Measurements from ENCODE around the gene NTRK3.
"Not testable (repeated sequence)": the region's sequence is repeated elsewhere in the genome, so short reads cannot be mapped to it uniquely, and the experiment has no call there.

Gene NTRK3

DNA sequence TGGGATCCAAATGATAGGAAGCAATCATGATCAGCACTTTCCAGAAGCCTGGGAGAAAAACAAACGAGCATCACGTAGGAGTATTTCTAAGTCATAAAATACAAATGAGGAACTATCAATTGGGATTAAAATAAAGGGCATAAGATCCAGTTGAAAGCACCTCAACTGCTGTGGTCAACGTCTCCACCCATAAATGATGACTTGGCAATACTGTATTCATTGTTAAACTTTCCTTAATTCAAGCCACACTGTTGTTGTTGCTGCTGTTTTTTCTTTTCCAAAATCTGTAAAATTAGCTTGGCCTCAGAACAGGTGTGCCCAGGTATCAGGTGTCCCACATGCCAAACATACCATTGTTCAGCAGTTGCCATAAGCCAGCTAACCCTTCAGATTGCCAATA, 395.8 kb downstream of the NTRK3 start:
- no peak for DNase-seq (ENCODE audit: low read depth in 1 of 2, low spot score in 1 of 2)
- in situ Hi-C loops (cut with HindIII; ENCODE audit: low pct_unique_long_range_greater_than_20kb, low sequenced_read_pairs) = no loop called here
- TF ChIP-seq JUND (IDR thresholded peaks at IDR 0.05; ENCODE audit: low read depth) = no peak

DNA sequence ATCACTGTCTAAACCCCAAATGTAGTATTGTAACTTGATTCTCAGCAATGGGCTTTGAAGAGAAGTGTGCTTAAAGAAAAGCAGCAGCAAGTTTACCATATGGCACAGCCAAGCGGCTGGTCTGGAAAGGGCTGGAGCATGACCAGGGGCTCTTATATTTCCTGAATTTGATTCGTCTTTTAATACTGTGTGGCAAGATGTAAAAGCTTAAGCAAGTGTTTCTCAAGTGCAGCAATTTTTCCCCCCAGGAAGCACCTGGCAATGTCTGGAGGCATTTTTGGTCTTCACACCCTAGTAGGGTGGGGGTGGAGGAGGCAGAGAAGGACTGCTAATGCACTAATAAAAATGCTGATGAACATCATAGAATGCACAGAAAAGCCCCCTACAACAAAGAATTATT, 397.9 kb downstream of the NTRK3 start:
- DNase-seq (ENCODE audit: low read depth in 1 of 2, low spot score in 1 of 2) = no peak
- in situ Hi-C loops (cut with HindIII; ENCODE audit: low pct_unique_long_range_greater_than_20kb, low sequenced_read_pairs) = no loop called here
- TF ChIP-seq JUND (IDR thresholded peaks at IDR 0.05; ENCODE audit: low read depth) = no peak

DNA sequence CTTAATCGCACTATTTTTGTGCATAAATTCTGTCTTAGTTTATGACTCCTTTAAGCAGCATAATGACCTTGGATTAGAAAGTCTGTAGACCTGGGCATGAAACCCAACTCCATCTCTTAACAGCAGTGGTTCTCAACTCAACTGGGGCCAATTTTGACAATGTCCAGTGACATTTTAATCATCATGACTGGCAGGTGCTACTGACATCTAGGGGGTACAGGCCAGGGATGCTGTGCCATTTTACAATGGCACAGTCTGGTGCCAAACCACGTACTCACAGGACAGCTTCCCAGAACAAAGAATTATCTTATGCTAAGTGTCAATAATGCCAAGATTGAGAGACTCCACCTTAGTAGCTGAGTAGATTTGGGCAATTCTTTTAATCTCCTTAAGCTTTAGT, 405.0 kb downstream of the NTRK3 start:
- TF ChIP-seq JUND (IDR thresholded peaks at IDR 0.05; ENCODE audit: low read depth) = no peak
- DNase-seq (ENCODE audit: low read depth in 1 of 2, low spot score in 1 of 2) = no peak
- in situ Hi-C loops (cut with HindIII; ENCODE audit: low pct_unique_long_range_greater_than_20kb, low sequenced_read_pairs) = no loop called here

GRCh38 chr15:87850916-87851315, 405.6 kb downstream of the NTRK3 start:
- no peak for DNase-seq (ENCODE audit: low read depth in 1 of 2, low spot score in 1 of 2)
- in situ Hi-C loops (cut with HindIII; ENCODE audit: low pct_unique_long_range_greater_than_20kb, low sequenced_read_pairs) = no loop called here
- no peak for TF ChIP-seq JUND (IDR thresholded peaks at IDR 0.05; ENCODE audit: low read depth)

DNA sequence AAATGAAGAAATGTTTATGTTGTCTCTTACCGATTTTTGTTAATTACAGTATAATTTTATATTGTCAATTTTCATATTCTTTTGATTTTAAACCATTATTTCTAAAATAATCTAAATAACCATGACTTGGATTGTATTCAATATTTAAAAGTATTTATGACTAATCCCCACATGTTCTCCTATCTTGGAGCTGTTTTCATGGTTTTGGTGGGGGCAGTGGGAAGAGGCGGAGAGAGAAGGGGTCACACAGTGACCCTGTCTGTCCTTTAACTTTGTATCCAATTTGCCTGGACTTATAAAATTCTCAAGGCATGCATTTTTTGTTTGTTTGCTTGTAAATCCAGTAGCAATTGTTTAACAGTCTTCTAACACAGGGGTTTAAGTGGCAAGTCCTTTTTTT, 407.4 kb downstream of the NTRK3 start:
- DNase-seq (ENCODE audit: low read depth in 1 of 2, low spot score in 1 of 2) = no peak
- in situ Hi-C loops (cut with HindIII; ENCODE audit: low pct_unique_long_range_greater_than_20kb, low sequenced_read_pairs) = no loop called here
- TF ChIP-seq JUND (IDR thresholded peaks at IDR 0.05; ENCODE audit: low read depth) = no peak

GRCh38 chr15:87848012-87848411, 408.5 kb downstream of the NTRK3 start:
- no peak for DNase-seq (ENCODE audit: low read depth in 1 of 2, low spot score in 1 of 2)
- in situ Hi-C loops (cut with HindIII; ENCODE audit: low pct_unique_long_range_greater_than_20kb, low sequenced_read_pairs) = no loop called here
- no peak for TF ChIP-seq JUND (IDR thresholded peaks at IDR 0.05; ENCODE audit: low read depth)

GRCh38 chr15:87846746-87847145, 409.8 kb downstream of the NTRK3 start:
- no peak for DNase-seq (ENCODE audit: low read depth in 1 of 2, low spot score in 1 of 2)
- in situ Hi-C loops (cut with HindIII; ENCODE audit: low pct_unique_long_range_greater_than_20kb, low sequenced_read_pairs) = no loop called here
- no peak for TF ChIP-seq JUND (IDR thresholded peaks at IDR 0.05; ENCODE audit: low read depth)

GRCh38 chr15:87843312-87843711, 413.2 kb downstream of the NTRK3 start:
- TF ChIP-seq JUND (IDR thresholded peaks at IDR 0.05; ENCODE audit: low read depth) = no peak
- DNase-seq (ENCODE audit: low read depth in 1 of 2, low spot score in 1 of 2) = no peak
- in situ Hi-C loops (cut with HindIII; ENCODE audit: low pct_unique_long_range_greater_than_20kb, low sequenced_read_pairs) = no loop called here

- TF ChIP-seq JUND (IDR thresholded peaks at IDR 0.05; ENCODE audit: low read depth) = no peak
- in situ Hi-C loops (cut with HindIII; ENCODE audit: low pct_unique_long_range_greater_than_20kb, low sequenced_read_pairs) = no loop called here
- DNase-seq (ENCODE audit: low read depth in 1 of 2, low spot score in 1 of 2) = no peak
Measured at GRCh38 chr15:87841426-87841998, 415.0 kb downstream of the NTRK3 start.

- in situ Hi-C loops (cut with HindIII; ENCODE audit: low pct_unique_long_range_greater_than_20kb, low sequenced_read_pairs); DNase-seq (ENCODE audit: low read depth in 1 of 2, low spot score in 1 of 2): not testable (repeated sequence)
Measured at GRCh38 chr15:87835830-87836229, 420.7 kb downstream of the NTRK3 start.

- in situ Hi-C loops (cut with HindIII; ENCODE audit: low pct_unique_long_range_greater_than_20kb, low sequenced_read_pairs); DNase-seq (ENCODE audit: low read depth in 1 of 2, low spot score in 1 of 2): not testable (repeated sequence)
Measured at GRCh38 chr15:87833333-87833732, 423.2 kb downstream of the NTRK3 start.

DNA sequence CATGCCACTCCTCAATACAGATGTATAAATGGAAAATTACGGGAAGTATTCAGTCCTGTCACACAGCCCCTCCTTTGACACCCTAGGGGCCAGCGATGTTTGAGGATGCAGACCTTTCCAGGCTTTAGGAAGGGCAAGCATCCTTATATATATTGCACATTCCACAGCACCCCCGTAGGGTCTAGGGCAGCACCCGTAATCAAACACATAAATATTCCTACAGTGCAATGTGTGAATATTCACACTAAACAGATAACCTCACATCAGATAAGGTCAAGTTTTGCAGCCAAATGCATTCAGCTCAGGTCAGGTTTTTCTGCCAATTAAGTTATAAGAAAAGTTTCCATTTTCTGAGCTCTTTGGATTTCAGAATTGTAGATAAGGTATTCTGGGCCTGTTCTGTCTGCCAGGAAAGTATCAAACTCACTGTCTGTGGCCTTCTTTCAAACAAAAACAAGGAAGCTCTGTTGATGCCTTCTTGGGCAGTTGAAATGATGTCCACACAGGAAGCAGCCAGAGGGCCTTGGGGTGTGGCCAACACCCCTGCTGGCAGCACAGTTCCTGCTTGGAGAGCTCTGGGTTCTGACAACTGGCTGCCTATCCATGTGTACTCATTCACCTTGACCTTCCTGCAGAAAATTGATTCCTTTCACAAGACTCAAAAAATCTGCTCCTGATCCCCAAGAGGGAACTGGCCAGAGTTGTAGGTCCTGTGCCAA, 427.0 kb downstream of the NTRK3 start:
- in situ Hi-C loops (cut with HindIII; ENCODE audit: low pct_unique_long_range_greater_than_20kb, low sequenced_read_pairs) = no loop called here
- DNase-seq (ENCODE audit: low read depth in 1 of 2, low spot score in 1 of 2) = no peak
- no peak for TF ChIP-seq JUND (IDR thresholded peaks at IDR 0.05; ENCODE audit: low read depth)

- no peak for DNase-seq (ENCODE audit: low read depth in 1 of 2, low spot score in 1 of 2)
- in situ Hi-C loops (cut with HindIII; ENCODE audit: low pct_unique_long_range_greater_than_20kb, low sequenced_read_pairs) = no loop called here
- no peak for TF ChIP-seq JUND (IDR thresholded peaks at IDR 0.05; ENCODE audit: low read depth)
Measured at GRCh38 chr15:87828608-87829007, 427.9 kb downstream of the NTRK3 start.

DNA sequence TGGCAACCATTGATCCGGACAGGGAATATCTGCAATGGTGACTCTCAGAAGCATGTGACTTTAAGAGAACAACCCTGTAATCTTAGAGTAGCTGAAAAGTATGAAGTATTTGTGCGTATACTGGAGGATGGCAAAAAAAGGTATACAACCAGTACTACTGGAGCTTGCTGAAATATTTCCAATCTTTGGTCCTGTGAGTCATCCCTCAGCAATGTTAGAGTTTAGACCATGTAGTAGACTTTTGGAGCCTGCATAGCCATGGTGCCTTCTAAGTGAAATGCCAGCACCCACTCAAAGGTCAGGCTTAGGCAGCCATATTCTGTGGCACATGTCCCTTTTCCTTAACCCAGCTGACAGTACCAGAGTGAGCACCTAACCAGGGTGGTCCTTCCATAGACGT, 429.4 kb downstream of the NTRK3 start:
- no peak for TF ChIP-seq JUND (IDR thresholded peaks at IDR 0.05; ENCODE audit: low read depth)
- DNase-seq (ENCODE audit: low read depth in 1 of 2, low spot score in 1 of 2) = no peak
- in situ Hi-C loops (cut with HindIII; ENCODE audit: low pct_unique_long_range_greater_than_20kb, low sequenced_read_pairs) = no loop called here
